Stimulated activated naive CD8-positive, alpha-beta T cell treated with anti-CD3 and anti-CD28 coated beads, Interleukin-15, amount 100 ng/mL, for 72 hours (primary cell): ENCODE data around the gene ENTPD7.
"Not testable (repeated sequence)": the region's sequence is repeated elsewhere in the genome, so short reads cannot be mapped to it uniquely, and the experiment has no call there.

Experiments used
- ATAC-seq: fragments of 150-1000 bp; cut with Tn5 transposase; 2 replicates; pipeline ENCODE4 v1.10.0; 2021; ENCODE audit warnings: mild to moderate bottlenecking, moderate library complexity
- DNase-seq, 2 donors: peaks; one replicate each; pipeline ENCODE4 v3.0.0; 2021 to 2022
- H3K27ac Mint-ChIP-seq, 2 donors: one replicate each; pipeline ENCODE4 v1.8.0; 2022; ENCODE audit warnings: mild to moderate bottlenecking in 2 of 2, mixed read lengths in 2 of 2, moderate library complexity in 2 of 2
- H3K27me3 Mint-ChIP-seq: one replicate; pipeline ENCODE4 v1.8.0; 2022; ENCODE audit warnings: mixed read lengths
- H3K4me1 Mint-ChIP-seq: one replicate; pipeline ENCODE4 v1.8.0; 2022; ENCODE audit warnings: mild to moderate bottlenecking, mixed read lengths
- H3K4me3 Mint-ChIP-seq, 2 donors: one replicate each; pipeline ENCODE4 v1.8.0; 2022; ENCODE audit warnings: mild to moderate bottlenecking in 2 of 2, mixed read lengths in 2 of 2, moderate library complexity in 1 of 2
- H3K9me3 Mint-ChIP-seq, 2 donors: one replicate each; pipeline ENCODE4 v1.8.0; 2022; ENCODE audit warnings: mixed read lengths in 2 of 2

Gene ENTPD7, protein sequence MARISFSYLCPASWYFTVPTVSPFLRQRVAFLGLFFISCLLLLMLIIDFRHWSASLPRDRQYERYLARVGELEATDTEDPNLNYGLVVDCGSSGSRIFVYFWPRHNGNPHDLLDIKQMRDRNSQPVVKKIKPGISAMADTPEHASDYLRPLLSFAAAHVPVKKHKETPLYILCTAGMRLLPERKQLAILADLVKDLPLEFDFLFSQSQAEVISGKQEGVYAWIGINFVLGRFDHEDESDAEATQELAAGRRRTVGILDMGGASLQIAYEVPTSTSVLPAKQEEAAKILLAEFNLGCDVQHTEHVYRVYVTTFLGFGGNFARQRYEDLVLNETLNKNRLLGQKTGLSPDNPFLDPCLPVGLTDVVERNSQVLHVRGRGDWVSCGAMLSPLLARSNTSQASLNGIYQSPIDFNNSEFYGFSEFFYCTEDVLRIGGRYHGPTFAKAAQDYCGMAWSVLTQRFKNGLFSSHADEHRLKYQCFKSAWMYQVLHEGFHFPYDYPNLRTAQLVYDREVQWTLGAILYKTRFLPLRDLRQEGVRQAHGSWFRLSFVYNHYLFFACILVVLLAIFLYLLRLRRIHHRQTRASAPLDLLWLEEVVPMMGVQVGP

DNA sequence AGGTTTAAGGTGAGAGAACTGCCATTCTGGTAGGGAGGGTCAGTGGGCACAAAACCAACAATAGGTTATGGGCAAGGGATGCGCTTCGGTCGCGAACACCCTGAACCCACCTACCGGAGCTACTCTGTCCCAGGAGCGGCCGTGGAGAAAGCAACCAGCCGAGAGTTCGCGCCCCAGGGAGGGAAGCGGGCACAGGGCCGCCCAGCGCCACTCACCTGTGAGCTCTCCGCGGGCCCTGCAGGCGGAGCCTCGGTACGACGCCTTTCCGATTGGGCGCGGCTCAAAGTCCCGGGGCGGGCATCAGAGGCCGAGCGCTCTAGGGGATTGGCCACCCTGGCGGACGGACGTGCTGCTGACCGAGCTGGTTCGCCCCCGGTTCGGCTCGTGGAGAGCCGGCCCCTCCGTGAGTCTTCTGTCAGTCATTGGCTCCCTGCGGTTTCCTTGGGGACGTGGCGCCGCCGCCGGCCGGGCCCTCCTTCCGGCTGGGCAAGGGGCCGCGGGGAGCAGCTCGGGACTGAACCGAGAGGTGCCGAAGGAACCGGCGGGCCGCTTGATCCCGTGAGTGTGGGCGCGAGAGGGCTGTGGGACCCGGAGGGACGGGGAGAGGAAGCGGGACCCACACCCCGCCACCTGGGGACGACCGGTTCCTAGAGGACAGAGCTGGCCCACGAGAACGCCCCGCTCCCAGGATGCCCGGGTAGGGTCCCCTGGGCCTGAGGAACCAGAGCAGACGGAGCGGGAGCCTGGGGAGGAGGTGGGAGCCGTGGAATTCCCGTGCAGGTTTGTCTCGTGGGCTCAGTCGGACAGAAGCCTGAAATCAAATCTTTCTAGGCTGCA, at the start of gene ENTPD7:
TSS of gene ENTPD7 (plus strand) at position 479 of the 837 bp plus-strand sequence. CDS start 448 bp downstream, outside the sequence.
- peak; percentile 99 for ATAC-seq
- Mint-ChIP-seq H3K9me3 (no peaks in the 10 kb centered on the region), H3K4me3 (peak within 1 kb of the TSS; percentile 90 to 95), H3K4me1 (peaks cover 28% of the 10 kb centered on the region), H3K27me3 (peaks cover 22% of the 10 kb centered on the region), H3K27ac (peak within 1 kb of the TSS; percentile 95 to 96)
- DNase-seq = peak; percentile 91 to 95

DNA sequence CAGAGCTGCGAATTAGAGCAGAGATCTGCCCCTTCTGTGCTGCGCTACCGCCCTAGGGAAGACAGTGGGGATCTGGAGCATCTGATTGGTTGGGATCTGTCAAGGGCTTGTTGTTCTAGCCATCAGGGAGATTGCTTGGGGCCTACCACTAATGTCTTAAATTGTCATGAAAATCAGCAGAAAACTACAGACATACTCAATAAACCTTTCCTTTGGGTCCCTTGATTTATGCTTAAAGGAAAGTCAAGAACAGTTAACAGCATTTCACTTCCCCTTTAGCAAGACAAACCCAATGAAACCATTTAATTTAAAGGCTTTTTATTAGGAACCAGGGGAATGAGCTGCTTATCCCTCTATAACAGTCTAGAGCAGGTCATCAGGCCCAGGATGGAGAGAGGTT, 49.1 kb upstream of the ENTPD7 start:
- peaks cover 2% of the 10 kb centered on the region for H3K4me1 Mint-ChIP-seq
- DNase-seq = no peak
- no peak overlapping the region for H3K4me3 Mint-ChIP-seq
- H3K27ac Mint-ChIP-seq = no peak overlapping the region
- H3K27me3 Mint-ChIP-seq = no peaks in the 10 kb centered on the region
- H3K9me3 Mint-ChIP-seq = no peaks in the 10 kb centered on the region
- no peak for ATAC-seq

DNA sequence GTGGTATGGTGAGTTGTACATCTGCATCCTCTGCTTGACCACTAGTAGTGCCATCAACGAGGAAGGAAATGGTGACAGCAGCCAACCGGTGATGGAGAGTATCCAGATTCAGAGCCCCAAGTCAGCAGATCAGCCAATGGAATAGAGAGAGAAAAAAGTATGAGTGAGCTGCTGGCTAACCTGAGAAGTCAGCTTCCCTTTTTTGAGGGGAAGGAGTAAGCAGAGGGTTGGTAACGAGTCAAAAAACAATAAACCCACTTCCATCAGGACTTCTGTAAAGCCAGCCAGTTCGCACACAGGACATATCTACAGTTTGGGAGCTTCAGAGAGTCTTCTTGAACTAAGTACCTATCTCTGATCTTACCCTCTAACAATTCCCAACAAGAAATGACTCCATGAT, 48.0 kb upstream of the ENTPD7 start:
- H3K4me3 Mint-ChIP-seq = no peak overlapping the region
- peaks cover 13% of the 10 kb centered on the region for H3K4me1 Mint-ChIP-seq
- DNase-seq (no peak), ATAC-seq (no peak)
- no peak overlapping the region for H3K27ac Mint-ChIP-seq
- no peaks in the 10 kb centered on the region for H3K27me3 Mint-ChIP-seq
- H3K9me3 Mint-ChIP-seq = no peaks in the 10 kb centered on the region

DNA sequence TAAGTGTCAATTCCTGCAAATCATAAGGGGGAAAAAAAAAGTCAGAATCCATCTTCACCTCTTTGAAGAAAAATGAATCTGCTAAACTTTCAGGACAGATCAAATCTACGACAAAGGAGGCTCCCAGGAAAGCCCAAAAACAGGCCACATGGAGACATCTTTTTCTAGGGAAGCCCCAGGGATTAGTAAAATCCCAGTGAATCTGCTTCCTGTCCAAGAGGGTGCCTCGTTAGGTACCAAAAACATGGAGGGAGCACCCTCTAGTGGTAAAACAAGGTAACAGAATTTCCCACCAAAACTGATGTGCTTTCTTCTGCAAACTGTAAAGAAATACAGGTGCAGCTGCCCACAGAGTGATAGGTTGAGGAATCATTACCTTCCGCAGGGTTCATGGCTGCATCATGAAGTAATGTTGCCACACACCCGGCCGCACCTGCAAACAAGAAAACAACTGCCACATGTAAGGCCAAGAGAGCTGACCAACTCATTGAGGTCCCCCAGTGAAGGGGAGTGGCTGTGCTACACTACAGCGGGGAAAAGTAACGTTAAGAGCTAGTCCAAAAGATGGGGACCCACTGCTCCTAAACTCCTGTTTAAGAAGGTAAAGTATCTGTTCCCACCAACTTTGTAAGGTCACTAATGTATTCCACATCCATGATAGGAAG, 47.0 kb upstream of the ENTPD7 start:
- Mint-ChIP-seq H3K27ac (peak overlapping the region in 1 of 2 donors; percentile 22), H3K4me3 (no peak overlapping the region), H3K4me1 (peaks cover 14% of the 10 kb centered on the region), H3K9me3 (no peaks in the 10 kb centered on the region), H3K27me3 (no peaks in the 10 kb centered on the region)
- ATAC-seq (no peak), DNase-seq (peak; percentile 16 to 36)

DNA sequence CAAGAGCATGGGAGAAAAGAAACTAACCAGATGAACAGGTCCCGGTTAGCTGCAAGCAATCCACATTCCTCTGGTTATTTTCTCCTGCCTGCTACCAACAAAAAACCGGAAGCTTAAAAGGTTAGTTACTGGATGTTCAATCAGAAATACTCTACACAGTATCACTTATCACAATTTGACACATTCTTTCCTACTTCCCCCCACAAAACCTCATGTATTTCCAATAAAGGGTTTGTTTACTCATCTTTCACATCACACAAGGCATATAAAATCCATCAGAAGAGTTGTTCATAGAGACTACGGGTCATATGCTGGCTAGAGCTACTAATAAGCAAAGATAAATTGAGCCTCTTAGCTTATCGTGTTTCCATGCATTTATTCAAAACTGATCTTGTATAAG, 43.9 kb upstream of the ENTPD7 start:
- peak; percentile 8 for ATAC-seq
- peaks cover 27% of the 10 kb centered on the region for H3K4me1 Mint-ChIP-seq
- peak overlapping the region in 1 of 2 donors; percentile 47 for H3K27ac Mint-ChIP-seq
- H3K9me3 Mint-ChIP-seq = no peaks in the 10 kb centered on the region
- no peaks in the 10 kb centered on the region for H3K27me3 Mint-ChIP-seq
- peak overlapping the region; percentile 0 to 41 for H3K4me3 Mint-ChIP-seq
- DNase-seq = no peak

DNA sequence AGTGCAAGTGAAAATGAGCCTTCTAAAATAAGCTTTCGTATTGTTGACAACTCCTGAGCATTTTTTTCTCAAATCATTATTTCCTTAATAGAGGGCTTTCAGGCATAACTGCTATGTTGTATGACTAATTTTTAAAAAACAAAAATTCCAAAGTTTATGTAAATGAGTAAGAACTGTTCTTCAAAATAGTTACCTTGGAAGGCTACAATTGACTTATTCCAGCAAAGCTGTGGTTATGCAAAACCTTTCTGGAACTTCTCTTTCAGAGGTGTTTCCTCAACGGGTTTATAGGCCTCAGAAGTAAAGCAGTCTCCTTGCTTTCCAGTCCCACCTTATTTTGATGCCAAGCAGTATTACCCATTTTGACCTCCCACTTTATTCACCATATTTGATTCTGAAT, 41.6 kb upstream of the ENTPD7 start:
- ATAC-seq (no peak), DNase-seq (no peak)
- Mint-ChIP-seq H3K9me3 (no peaks in the 10 kb centered on the region), H3K4me1 (peaks cover 41% of the 10 kb centered on the region), H3K4me3 (peak overlapping the region; percentile 45 to 85), H3K27me3 (no peaks in the 10 kb centered on the region), H3K27ac (no peak overlapping the region)

DNA sequence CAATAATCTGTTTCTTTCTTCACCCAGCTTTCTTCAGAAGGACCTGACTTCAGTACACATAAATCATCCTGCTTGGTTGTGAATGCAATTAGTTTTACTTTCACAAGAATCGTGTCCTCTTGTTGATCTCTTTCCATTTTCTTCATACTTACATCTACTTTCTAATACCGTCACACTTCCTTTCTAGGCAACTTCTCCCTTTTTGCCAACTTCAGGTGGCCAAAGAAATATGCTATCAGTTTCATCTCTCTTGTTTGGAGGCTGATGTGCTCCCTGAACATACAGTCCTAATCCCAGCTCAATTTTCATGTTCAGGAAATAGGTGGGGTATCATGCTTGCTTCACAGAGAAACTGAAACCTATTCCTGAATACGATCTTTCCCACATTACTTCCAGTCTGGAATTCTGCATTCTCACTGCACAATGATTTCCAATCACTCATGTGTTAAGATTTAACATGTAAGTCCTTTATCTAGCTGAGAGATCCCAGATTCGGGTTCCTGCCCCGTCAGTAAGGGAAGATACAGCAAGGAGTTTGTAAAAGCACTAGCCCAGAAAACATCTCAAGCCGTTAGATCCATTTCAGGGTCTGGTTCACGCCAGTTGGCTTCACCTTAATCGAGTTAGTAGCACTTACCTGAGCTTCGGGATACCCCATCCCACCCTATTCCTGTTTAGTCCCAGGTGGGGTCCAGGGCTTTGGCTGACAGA, 40.1 kb upstream of the ENTPD7 start:
- Mint-ChIP-seq H3K27ac (peak overlapping the region; percentile 29 to 61), H3K27me3 (no peaks in the 10 kb centered on the region), H3K9me3 (no peaks in the 10 kb centered on the region), H3K4me3 (peak overlapping the region; percentile 74 to 85), H3K4me1 (peaks cover 41% of the 10 kb centered on the region)
- no peak for DNase-seq
- no peak for ATAC-seq

DNA sequence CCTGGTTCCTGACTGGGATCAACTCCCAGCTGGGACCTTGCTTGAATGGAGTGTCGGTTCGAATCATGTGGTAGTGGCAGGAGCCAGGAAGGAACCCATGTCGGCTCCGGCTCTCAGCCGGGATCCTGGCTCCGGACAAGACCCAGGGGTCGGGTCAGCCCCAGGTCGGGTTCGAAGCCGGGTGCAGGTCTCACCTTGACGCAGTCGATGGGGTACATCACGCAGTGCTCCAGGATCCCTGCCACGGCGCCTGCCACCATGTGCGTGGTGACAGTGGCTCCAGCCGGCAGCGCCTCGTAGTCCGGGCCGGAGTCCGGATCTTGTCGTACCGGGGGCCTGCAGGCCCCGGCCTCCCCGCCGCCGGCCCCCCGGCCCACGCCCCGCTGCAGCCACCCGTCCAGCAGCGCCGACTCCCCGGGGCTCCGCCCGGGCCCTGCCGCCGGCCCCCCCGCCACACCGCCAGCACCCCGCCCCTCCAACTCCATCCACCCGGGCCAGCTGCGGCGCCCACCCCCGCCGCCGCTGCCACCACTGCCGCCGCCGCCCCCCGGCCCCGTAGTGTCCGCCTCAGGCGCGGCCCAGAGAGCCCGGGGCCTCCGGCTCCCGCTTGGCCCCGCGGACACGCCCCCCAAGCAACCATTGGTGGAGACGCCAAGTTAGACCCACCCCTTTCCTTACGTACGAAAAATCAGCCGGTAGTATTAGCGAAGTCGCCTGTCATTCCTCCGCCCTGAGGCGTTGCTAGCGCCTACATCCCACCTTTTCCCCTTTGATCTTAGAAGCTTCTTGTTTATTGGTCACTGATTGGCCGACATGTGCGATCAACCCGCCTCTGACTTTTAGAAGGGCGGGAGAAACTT, 39.2 kb upstream of the ENTPD7 start, which contains the start of gene SLC25A28:
TSS of gene SLC25A28 (minus strand) at position 589 of the 860 bp plus-strand sequence. CDS start at position 485, 104 bp downstream.
- Mint-ChIP-seq H3K9me3 (no peaks in the 10 kb centered on the region), H3K4me3 (peak within 1 kb of the TSS; percentile 83 to 88), H3K27ac (peak within 1 kb of the TSS; percentile 98 to 99), H3K27me3 (no peaks in the 10 kb centered on the region), H3K4me1 (peaks cover 40% of the 10 kb centered on the region)
- ATAC-seq (peak; percentile 85), DNase-seq (peak; percentile 90 to 96)

DNA sequence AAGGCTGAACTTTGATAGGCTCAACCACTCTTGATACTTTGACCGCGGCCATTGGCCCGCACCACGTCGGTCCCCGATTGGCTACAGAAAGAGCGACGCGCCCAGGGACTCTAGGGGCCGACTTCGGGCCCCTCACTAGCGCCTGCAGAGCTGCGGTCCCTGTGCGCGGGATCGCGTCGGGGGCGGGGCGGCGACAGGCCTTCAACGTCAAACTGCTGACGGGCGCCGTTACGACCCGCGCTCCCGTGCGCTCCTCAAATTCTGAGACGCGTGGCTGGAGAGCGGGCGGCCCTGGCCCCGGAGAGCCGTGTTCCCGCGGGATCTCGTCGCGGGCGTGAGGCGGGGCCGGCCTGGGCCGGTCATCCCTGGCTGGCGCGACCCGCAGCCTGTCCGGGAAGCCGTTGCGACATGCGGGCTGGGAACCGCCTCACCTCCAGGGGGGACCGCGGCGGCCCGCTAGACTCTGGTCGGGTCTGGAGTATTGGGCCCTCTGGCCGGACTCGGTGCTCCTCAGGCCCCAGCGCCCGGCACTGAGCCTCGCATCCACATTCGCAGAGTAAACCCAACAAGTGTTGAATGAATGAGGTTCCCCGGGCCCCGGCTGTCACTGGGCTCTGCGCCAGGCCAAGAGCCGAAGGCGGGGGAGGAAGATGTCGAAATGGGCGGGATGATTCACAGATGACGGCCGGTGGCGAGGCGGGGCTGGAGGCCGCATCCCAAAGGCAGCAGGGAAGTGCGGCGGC, 38.4 kb upstream of the ENTPD7 start:
- peak; percentile 92 for ATAC-seq
- peak; percentile 90 to 92 for DNase-seq
- peak overlapping the region; percentile 83 to 88 for H3K4me3 Mint-ChIP-seq
- no peaks in the 10 kb centered on the region for H3K27me3 Mint-ChIP-seq
- H3K9me3 Mint-ChIP-seq = no peaks in the 10 kb centered on the region
- H3K4me1 Mint-ChIP-seq = peaks cover 32% of the 10 kb centered on the region
- peak overlapping the region; percentile 98 to 99 for H3K27ac Mint-ChIP-seq

DNA sequence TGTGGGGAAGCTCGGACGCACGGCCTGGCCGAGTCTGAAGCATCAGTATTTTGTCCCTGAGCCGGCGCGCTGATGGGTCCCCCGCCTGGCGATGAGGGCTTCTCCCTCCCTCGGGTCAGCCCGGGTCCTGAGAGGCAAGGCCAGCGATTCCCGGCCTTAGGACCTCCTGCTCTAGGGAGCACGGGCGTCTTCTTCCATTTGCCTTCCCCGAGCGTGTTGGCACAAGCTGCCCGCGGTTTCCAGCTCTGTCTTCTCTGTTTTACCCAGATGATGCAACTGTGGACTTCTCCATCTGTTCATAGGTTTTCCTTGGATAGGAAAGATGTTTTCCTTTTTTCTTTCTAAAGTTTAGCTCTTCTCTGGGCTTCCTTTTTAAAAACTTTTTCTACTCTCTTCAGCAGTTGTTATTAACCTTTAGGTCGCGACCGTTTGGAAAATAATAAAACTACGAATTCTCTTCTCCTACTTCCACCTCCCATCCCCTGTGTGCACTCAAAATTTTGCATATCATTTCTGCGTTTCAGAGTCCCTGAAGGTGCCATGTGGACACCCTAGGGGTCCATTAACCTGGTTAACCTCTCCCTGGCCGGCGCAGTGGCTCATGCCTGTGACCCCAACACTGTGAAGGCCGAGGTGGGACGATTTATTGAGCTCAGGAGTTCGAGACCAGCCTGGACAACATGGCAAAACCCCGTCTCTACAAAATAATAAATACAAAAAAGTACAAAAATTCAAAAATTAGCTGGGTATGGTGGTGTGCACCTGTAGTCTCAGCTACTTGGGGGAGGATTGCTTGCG, 37.7 kb upstream of the ENTPD7 start:
- DNase-seq (no peak), ATAC-seq (no peak)
- H3K4me1 Mint-ChIP-seq = peaks cover 27% of the 10 kb centered on the region
- H3K9me3 Mint-ChIP-seq = no peaks in the 10 kb centered on the region
- H3K27me3 Mint-ChIP-seq = no peaks in the 10 kb centered on the region
- H3K27ac Mint-ChIP-seq = peak overlapping the region; percentile 98 to 99
- peak overlapping the region; percentile 83 to 88 for H3K4me3 Mint-ChIP-seq

DNA sequence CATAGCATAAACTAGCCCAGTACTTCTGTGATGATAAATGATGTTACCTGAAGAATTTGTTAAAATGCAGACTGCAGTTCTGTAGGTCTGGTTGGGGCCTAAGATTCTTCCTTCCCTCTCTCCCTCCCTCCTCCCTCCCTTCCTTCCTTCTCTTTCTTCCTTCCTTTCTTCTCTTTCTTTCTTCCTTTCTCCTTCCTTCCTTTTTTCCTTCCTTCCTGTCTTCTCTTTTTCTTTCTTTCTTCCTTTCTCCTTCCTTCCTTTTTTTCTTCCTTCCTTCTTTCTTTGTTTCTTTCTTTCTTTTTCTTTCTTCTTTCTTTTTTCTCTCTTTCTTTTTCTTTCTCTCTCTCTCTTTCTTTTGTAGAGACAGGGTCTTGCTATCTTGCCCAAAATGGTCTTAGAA, 35.4 kb upstream of the ENTPD7 start:
- DNase-seq = no peak
- Mint-ChIP-seq H3K4me1 (peaks cover 13% of the 10 kb centered on the region), H3K4me3 (no peak overlapping the region), H3K27ac (no peak overlapping the region), H3K9me3 (no peaks in the 10 kb centered on the region), H3K27me3 (no peaks in the 10 kb centered on the region)
- ATAC-seq = no peak

DNA sequence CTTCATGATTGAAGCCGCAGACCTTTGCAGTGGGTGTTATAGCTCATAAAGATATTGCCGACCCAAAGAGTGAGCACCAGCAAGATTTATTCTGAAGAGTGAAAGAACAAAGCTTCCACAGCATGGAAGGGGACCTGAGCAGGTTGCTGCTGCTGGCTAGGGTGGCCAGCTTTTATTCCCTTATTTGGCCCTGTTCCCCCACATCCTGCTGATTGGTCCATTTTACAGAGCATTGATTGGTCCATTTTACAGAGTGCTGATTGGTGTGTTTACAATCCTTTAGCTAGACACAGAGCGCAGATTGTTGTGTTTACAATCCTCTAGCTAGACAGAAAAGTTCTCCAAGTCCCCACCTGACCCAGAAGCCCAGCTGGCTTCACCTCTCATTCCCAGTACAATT, 34.2 kb upstream of the ENTPD7 start:
- not testable (repeated sequence) for H3K9me3 Mint-ChIP-seq, H3K27me3 Mint-ChIP-seq, H3K4me3 Mint-ChIP-seq, DNase-seq, ATAC-seq, H3K27ac Mint-ChIP-seq
- peaks cover 13% of the 10 kb centered on the region for H3K4me1 Mint-ChIP-seq
